ENCODE data around the gene RPS5. TPM values are rescaled to one million over a fixed set of nuclear protein-coding genes. Genes with fewer than 3 reads are reported as not detected.

RPS5 gene
- polyA plus RNA-seq, 4 donors: 863 to 1,751 (median 1,458) TPM

GRCh38 chr19:58385891-58386575 is 1.0 kb upstream of the RPS5 start:
- peak in 1 of 2 donors; percentile 67 for DNase-seq
- FAIRE-seq: no peak
- Histone ChIP-seq H3K4me3 (ENCODE audit: low read depth in 1 of 3, low read length in 3 of 3) (peak overlapping the region; percentile 64 to 83 (median 81)), H3K27me3 (ENCODE audit: control insufficient read depth in 3 of 3, insufficient read depth in 3 of 3, low read length in 3 of 3) (no peaks in the 10 kb centered on the region), H3K9me3 (ENCODE audit: control insufficient read depth in 2 of 2, insufficient read depth in 1 of 2, low read depth in 1 of 2, low read length in 1 of 2) (no peaks in the 10 kb centered on the region), H3K27ac (ENCODE audit: low read depth in 1 of 3, low read length in 2 of 3) (peak overlapping the region; percentile 96 to 100 (median 98)), H3K4me1 (ENCODE audit: control insufficient read depth in 3 of 3, insufficient read depth in 2 of 3, low read depth in 1 of 3, low read length in 2 of 3) (peaks cover 3 to 29% (median 5%) of the 10 kb centered on the region in 3 donors), H3K36me3 (ENCODE audit: control insufficient read depth in 3 of 3, insufficient read depth in 2 of 3, low read depth in 1 of 3, low read length in 3 of 3) (peaks cover 0 to 17% (median 0%) of the 10 kb centered on the region in 3 donors)
- 3 to 10% (median 4%) methylated on average over 36 of the region's 36 CpGs for WGBS, 3 donors

GRCh38 chr19:58387338-58388174 is 487 bp downstream of the RPS5 start:
- DNase-seq: peak in 1 of 2 donors; percentile 29
- Histone ChIP-seq H3K27ac (ENCODE audit: low read depth in 1 of 3, low read length in 2 of 3) (peak overlapping the region; percentile 21 to 100 (median 60)), H3K9me3 (ENCODE audit: control insufficient read depth in 2 of 2, insufficient read depth in 1 of 2, low read depth in 1 of 2, low read length in 1 of 2) (no peaks in the 10 kb centered on the region), H3K27me3 (ENCODE audit: control insufficient read depth in 3 of 3, insufficient read depth in 3 of 3, low read length in 3 of 3) (no peaks in the 10 kb centered on the region), H3K4me3 (ENCODE audit: low read depth in 1 of 3, low read length in 3 of 3) (peak overlapping the region; percentile 79 to 86 (median 83)), H3K4me1 (ENCODE audit: control insufficient read depth in 3 of 3, insufficient read depth in 2 of 3, low read depth in 1 of 3, low read length in 2 of 3) (peaks cover 3 to 23% (median 5%) of the 10 kb centered on the region in 3 donors), H3K36me3 (ENCODE audit: control insufficient read depth in 3 of 3, insufficient read depth in 2 of 3, low read depth in 1 of 3, low read length in 3 of 3) (peaks cover 0 to 32% (median 2%) of the 10 kb centered on the region in 3 donors)
- 6 to 9% (median 7%) methylated on average over 39 of the region's 39 CpGs for WGBS, 3 donors
- no peak for FAIRE-seq

GRCh38 chr19:58388175-58388526 is 1.1 kb downstream of the RPS5 start:
- peaks cover 3 to 23% (median 5%) of the 10 kb centered on the region in 3 donors for H3K4me1 ChIP-seq (ENCODE audit: control insufficient read depth in 3 of 3, insufficient read depth in 2 of 3, low read depth in 1 of 3, low read length in 2 of 3)
- peak overlapping the region in 2 of 3 donors; percentile 83 to 86 for H3K4me3 ChIP-seq (ENCODE audit: low read depth in 1 of 3, low read length in 3 of 3)
- no peak for FAIRE-seq
- 76 to 89% (median 80%) methylated on average over 3 of the region's 3 CpGs for WGBS, 3 donors
- DNase-seq: no peak
- H3K36me3 ChIP-seq (ENCODE audit: control insufficient read depth in 3 of 3, insufficient read depth in 2 of 3, low read depth in 1 of 3, low read length in 3 of 3): peaks cover 0 to 38% (median 6%) of the 10 kb centered on the region in 3 donors
- no peak overlapping the region for H3K27ac ChIP-seq (ENCODE audit: low read depth in 1 of 3, low read length in 2 of 3)
- no peaks in the 10 kb centered on the region for H3K9me3 ChIP-seq (ENCODE audit: control insufficient read depth in 2 of 2, insufficient read depth in 1 of 2, low read depth in 1 of 2, low read length in 1 of 2)
- H3K27me3 ChIP-seq (ENCODE audit: control insufficient read depth in 3 of 3, insufficient read depth in 3 of 3, low read length in 3 of 3): no peaks in the 10 kb centered on the region

GRCh38 chr19:58392945-58393724 is 6.1 kb downstream of the RPS5 start:
- DNase-seq (no peak), FAIRE-seq (no peak)
- no peak overlapping the region for H3K27ac ChIP-seq (ENCODE audit: low read depth in 1 of 3, low read length in 2 of 3)
- H3K4me1 ChIP-seq (ENCODE audit: control insufficient read depth in 3 of 3, insufficient read depth in 2 of 3, low read depth in 1 of 3, low read length in 2 of 3): peaks cover under 1 to 6% (median 2%) of the 10 kb centered on the region in 3 donors
- H3K27me3 ChIP-seq (ENCODE audit: control insufficient read depth in 3 of 3, insufficient read depth in 3 of 3, low read length in 3 of 3): peaks cover 6 to 27% (median 12%) of the 10 kb centered on the region in 3 donors
- WGBS, 3 donors: 93 to 94% (median 93%) methylated on average over 25 to 26 of the region's 26 CpGs
- H3K9me3 ChIP-seq (ENCODE audit: control insufficient read depth in 2 of 2, insufficient read depth in 1 of 2, low read depth in 1 of 2, low read length in 1 of 2): no peaks in the 10 kb centered on the region
- peaks cover 9 to 55% (median 10%) of the 10 kb centered on the region in 3 donors for H3K36me3 ChIP-seq (ENCODE audit: control insufficient read depth in 3 of 3, insufficient read depth in 2 of 3, low read depth in 1 of 3, low read length in 3 of 3)
- no peak overlapping the region for H3K4me3 ChIP-seq (ENCODE audit: low read depth in 1 of 3, low read length in 3 of 3)

- H3K27me3 ChIP-seq (ENCODE audit: control insufficient read depth in 3 of 3, insufficient read depth in 3 of 3, low read length in 3 of 3): peaks cover 9 to 30% (median 12%) of the 10 kb centered on the region in 3 donors
- 84 to 88% (median 86%) methylated on average over 4 of the region's 4 CpGs for WGBS, 3 donors
- no peak overlapping the region for H3K4me3 ChIP-seq (ENCODE audit: low read depth in 1 of 3, low read length in 3 of 3)
- DNase-seq (no peak), FAIRE-seq (no peak)
- peaks cover 0 to 4% (median 0%) of the 10 kb centered on the region in 3 donors for H3K4me1 ChIP-seq (ENCODE audit: control insufficient read depth in 3 of 3, insufficient read depth in 2 of 3, low read depth in 1 of 3, low read length in 2 of 3)
- H3K9me3 ChIP-seq (ENCODE audit: control insufficient read depth in 2 of 2, insufficient read depth in 1 of 2, low read depth in 1 of 2, low read length in 1 of 2): no peaks in the 10 kb centered on the region
- H3K36me3 ChIP-seq (ENCODE audit: control insufficient read depth in 3 of 3, insufficient read depth in 2 of 3, low read depth in 1 of 3, low read length in 3 of 3): peaks cover 9 to 54% (median 10%) of the 10 kb centered on the region in 3 donors
- no peak overlapping the region for H3K27ac ChIP-seq (ENCODE audit: low read depth in 1 of 3, low read length in 2 of 3)
Measured at GRCh38 chr19:58393725-58394033, 6.6 kb downstream of the RPS5 start.

GRCh38 chr19:58394821-58395219 is 7.8 kb downstream of the RPS5 start:
- DNase-seq (no peak), FAIRE-seq (no peak)
- WGBS, 3 donors: 60 to 64% (median 62%) methylated on average over 3 of the region's 3 CpGs
- H3K36me3 ChIP-seq (ENCODE audit: control insufficient read depth in 3 of 3, insufficient read depth in 2 of 3, low read depth in 1 of 3, low read length in 3 of 3): peaks cover 9 to 51% (median 10%) of the 10 kb centered on the region in 3 donors
- H3K9me3 ChIP-seq (ENCODE audit: control insufficient read depth in 2 of 2, insufficient read depth in 1 of 2, low read depth in 1 of 2, low read length in 1 of 2): no peaks in the 10 kb centered on the region
- H3K27ac ChIP-seq (ENCODE audit: low read depth in 1 of 3, low read length in 2 of 3): no peak overlapping the region
- H3K27me3 ChIP-seq (ENCODE audit: control insufficient read depth in 3 of 3, insufficient read depth in 3 of 3, low read length in 3 of 3): peaks cover 9 to 30% (median 12%) of the 10 kb centered on the region in 3 donors
- peaks cover 0 to 4% (median 0%) of the 10 kb centered on the region in 3 donors for H3K4me1 ChIP-seq (ENCODE audit: control insufficient read depth in 3 of 3, insufficient read depth in 2 of 3, low read depth in 1 of 3, low read length in 2 of 3)
- no peak overlapping the region for H3K4me3 ChIP-seq (ENCODE audit: low read depth in 1 of 3, low read length in 3 of 3)

GRCh38 chr19:58395220-58395978 is 8.3 kb downstream of the RPS5 start, which contains the start of gene RNF225:
TSS of gene RNF225 (plus strand) at chr19:58395656. CDS start at chr19:58396090, 434 bp downstream.
- H3K4me3 ChIP-seq (ENCODE audit: low read depth in 1 of 3, low read length in 3 of 3): peak within 1 kb of the TSS in 1 of 3 donors; percentile 1
- peaks cover 9 to 30% (median 12%) of the 10 kb centered on the region in 3 donors for H3K27me3 ChIP-seq (ENCODE audit: control insufficient read depth in 3 of 3, insufficient read depth in 3 of 3, low read length in 3 of 3)
- DNase-seq: peak in 1 of 2 donors; percentile 44
- WGBS, 3 donors: 26 to 32% (median 32%) methylated on average over 19 to 21 of the region's 21 CpGs
- no peak within 1 kb of the TSS for H3K27ac ChIP-seq (ENCODE audit: low read depth in 1 of 3, low read length in 2 of 3)
- H3K4me1 ChIP-seq (ENCODE audit: control insufficient read depth in 3 of 3, insufficient read depth in 2 of 3, low read depth in 1 of 3, low read length in 2 of 3): peaks cover 0 to 5% (median 2%) of the 10 kb centered on the region in 3 donors
- H3K36me3 ChIP-seq (ENCODE audit: control insufficient read depth in 3 of 3, insufficient read depth in 2 of 3, low read depth in 1 of 3, low read length in 3 of 3): peaks cover 9 to 46% (median 10%) of the 10 kb centered on the region in 3 donors
- no peaks in the 10 kb centered on the region for H3K9me3 ChIP-seq (ENCODE audit: control insufficient read depth in 2 of 2, insufficient read depth in 1 of 2, low read depth in 1 of 2, low read length in 1 of 2)
- FAIRE-seq: no peak
